SU-DHL-6 (cell line): Measurements from ENCODE around the gene NDUFA5.

Experiments
- H2AFZ ChIP-seq: fragments of 200-600 bp; sonication (generic); 2 replicates; pipeline ENCODE4 v1.6.1; 2014; ENCODE audit warnings: low read depth, mild to moderate bottlenecking, moderate library complexity, mixed read lengths, antibody characterized with exemption, low read length; ENCODE audit not compliant: severe bottlenecking
- H3F3A ChIP-seq: fragments of 200-600 bp; shearing (Covaris generic); 2 replicates; pipeline ENCODE4 v1.6.0; 2016; ENCODE audit warnings: antibody characterized with exemption, mild to moderate bottlenecking; ENCODE audit not compliant: insufficient read depth
- H3K27ac ChIP-seq: fragments of 200-600 bp; sonication (generic); 2 replicates; pipeline ENCODE4 v1.5.1; 2016; ENCODE audit warnings: low read depth, mild to moderate bottlenecking, low read length, moderate library complexity, mixed read lengths
- H3K27me3 ChIP-seq: fragments of 200-600 bp; sonication (generic), shearing (Covaris generic); 2 replicates; pipeline ENCODE4 v1.6.0; 2014; ENCODE audit warnings: mild to moderate bottlenecking, low read length
- H3K36me3 ChIP-seq: fragments of 200-600 bp; sonication (generic); 2 replicates; pipeline ENCODE4 v1.6.1; 2014; ENCODE audit warnings: mild to moderate bottlenecking, low read length, mixed read lengths
- H3K4me2 ChIP-seq: fragments of 300-600, 200-600 bp; shearing (Covaris generic), sonication (generic); 2 replicates; pipeline ENCODE4 v1.6.0; 2014; ENCODE audit warnings: low read length, low read depth, mild to moderate bottlenecking; ENCODE audit not compliant: poor library complexity, severe bottlenecking
- H3K4me3 ChIP-seq: fragments of 200-600 bp; sonication (generic); 2 replicates; pipeline ENCODE4 v1.5.1; 2014; ENCODE audit warnings: antibody characterized with exemption, low read length, mild to moderate bottlenecking, mixed read lengths; ENCODE audit not compliant: insufficient read depth, poor library complexity, severe bottlenecking
- H3K79me2 ChIP-seq: fragments of 200-600 bp; sonication (generic); 2 replicates; pipeline ENCODE4 v1.6.1; 2014; ENCODE audit warnings: mild to moderate bottlenecking, low read length, moderate library complexity; ENCODE audit not compliant: insufficient read depth
- H3K9ac ChIP-seq: fragments of 200-600 bp; sonication (generic); 2 replicates; pipeline ENCODE4 v1.7.0; 2014; ENCODE audit warnings: mild to moderate bottlenecking, low read length
- H3K9me2 ChIP-seq: fragments of 200-600 bp; sonication (generic); replicated peaks from 2 replicates; pipeline ENCODE4 v1.6.1; 2014; ENCODE audit warnings: low read length; ENCODE audit not compliant: insufficient read depth
- H3K9me3 ChIP-seq: fragments of 200-600 bp; sonication (generic); 2 replicates; pipeline ENCODE4 v1.6.1; 2014; ENCODE audit warnings: low read length, mixed read lengths; ENCODE audit not compliant: insufficient read depth
- H4K20me1 ChIP-seq: fragments of 200-600 bp; sonication (generic); 2 replicates; pipeline ENCODE4 v1.6.1; 2014; ENCODE audit warnings: low read depth, mild to moderate bottlenecking, antibody characterized with exemption, low read length, moderate library complexity, mixed read lengths
- CTCF ChIP-seq: fragments of 200-600 bp; sonication (generic); IDR thresholded peaks from one replicate; pipeline ENCODE4 v1.5.1; 2017; ENCODE audit warnings: antibody characterized with exemption, mild to moderate bottlenecking, low read length, moderate library complexity; ENCODE audit not compliant: insufficient read depth, poor library complexity, severe bottlenecking
- EZH2phosphoT487 ChIP-seq: fragments of 200-600 bp; sonication (generic), shearing (Covaris generic); conservative IDR thresholded peaks from 2 replicates; pipeline ENCODE4 v1.6.1; 2018; ENCODE audit warnings: mild to moderate bottlenecking, antibody characterized with exemption, low read length, moderate library complexity, mixed read lengths

Gene NDUFA5

GRCh38 chr7:123573341-123573740 lies 15.7 kb upstream of the NDUFA5 start:
- Histone ChIP-seq H3K27ac (no peak overlapping the region), H4K20me1 (no peaks in the 10 kb centered on the region), H3F3A (no peaks in the 10 kb centered on the region), H3K9me2 (no peaks in the 10 kb centered on the region), H3K79me2 (no peaks in the 10 kb centered on the region), H3K9ac (no peak overlapping the region), H3K27me3 (no peaks in the 10 kb centered on the region), H3K36me3 (no peaks in the 10 kb centered on the region), H2AFZ (no peak overlapping the region), H3K9me3 (no peaks in the 10 kb centered on the region), H3K4me2 (no peak overlapping the region), H3K4me3 (no peak overlapping the region)
- TF ChIP-seq EZH2phosphoT487 (no peak), CTCF (no peak)

GRCh38 chr7:123571684-123572083 lies 14.1 kb upstream of the NDUFA5 start:
- H3K9me3 ChIP-seq, result no peaks in the 10 kb centered on the region
- TF ChIP-seq CTCF (no peak), EZH2phosphoT487 (no peak)

GRCh38 chr7:123571187-123571586 lies 13.6 kb upstream of the NDUFA5 start:
- Histone ChIP-seq H3F3A (no peaks in the 10 kb centered on the region), H3K9me3 (no peaks in the 10 kb centered on the region), H3K36me3 (no peaks in the 10 kb centered on the region), H2AFZ (no peak overlapping the region), H3K27ac (no peak overlapping the region), H3K4me2 (no peak overlapping the region), H3K79me2 (no peaks in the 10 kb centered on the region), H4K20me1 (no peaks in the 10 kb centered on the region), H3K9ac (no peak overlapping the region), H3K4me3 (no peak overlapping the region), H3K9me2 (no peaks in the 10 kb centered on the region), H3K27me3 (no peaks in the 10 kb centered on the region)
- TF ChIP-seq CTCF, result no peak
- TF ChIP-seq EZH2phosphoT487, result no peak

More at GRCh38 chr7:123571684-123572083, 14.1 kb upstream of the NDUFA5 start:
- H3K36me3 ChIP-seq, result no peaks in the 10 kb centered on the region
- H3K4me2 ChIP-seq, result no peak overlapping the region
- H3F3A ChIP-seq, result no peaks in the 10 kb centered on the region
- no peak overlapping the region for H3K27ac ChIP-seq
- H3K27me3 ChIP-seq, result no peaks in the 10 kb centered on the region
- no peaks in the 10 kb centered on the region for H3K9me2 ChIP-seq
- H4K20me1 ChIP-seq, result no peaks in the 10 kb centered on the region
- no peak overlapping the region for H3K4me3 ChIP-seq
- no peak overlapping the region for H2AFZ ChIP-seq
- no peak overlapping the region for H3K9ac ChIP-seq
- no peaks in the 10 kb centered on the region for H3K79me2 ChIP-seq
